NCI-H1694 treated with DMSO at 0.1 percent for 48 hours (cell line): ENCODE data around the gene NEURL3.
"Not testable (repeated sequence)": the region's sequence is repeated elsewhere in the genome, so short reads cannot be mapped to it uniquely, and the experiment has no call there.

Experiments
- DNase-seq: peaks from one replicate; lab custom pipeline; 2025; lab: John Stamatoyannopoulos, UW

The NEURL3 gene

DNA sequence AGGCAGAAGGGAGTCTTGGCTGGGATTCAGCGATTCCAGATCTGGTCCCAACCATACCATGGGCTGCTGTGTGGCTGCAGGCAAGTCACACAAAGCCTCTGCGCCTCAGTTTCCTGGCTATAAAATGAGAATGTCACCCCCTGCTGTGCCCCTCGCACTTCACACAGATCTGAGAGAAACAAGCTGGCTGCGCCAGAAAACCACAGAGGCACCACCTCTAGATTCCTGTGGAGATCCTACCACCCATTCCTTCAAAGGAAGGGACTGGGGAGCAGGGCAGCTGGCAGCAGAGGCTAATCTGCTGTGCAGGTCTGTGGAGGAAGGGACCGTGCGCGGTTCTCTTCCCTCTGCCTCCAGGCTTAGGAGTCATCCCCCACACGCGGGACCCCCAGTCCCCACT, 19.8 kb downstream of the NEURL3 start:
- no peak for DNase-seq

- DNase-seq: no peak
Measured at GRCh38 chr2:96484091-96484490, 21.1 kb downstream of the NEURL3 start.

DNA sequence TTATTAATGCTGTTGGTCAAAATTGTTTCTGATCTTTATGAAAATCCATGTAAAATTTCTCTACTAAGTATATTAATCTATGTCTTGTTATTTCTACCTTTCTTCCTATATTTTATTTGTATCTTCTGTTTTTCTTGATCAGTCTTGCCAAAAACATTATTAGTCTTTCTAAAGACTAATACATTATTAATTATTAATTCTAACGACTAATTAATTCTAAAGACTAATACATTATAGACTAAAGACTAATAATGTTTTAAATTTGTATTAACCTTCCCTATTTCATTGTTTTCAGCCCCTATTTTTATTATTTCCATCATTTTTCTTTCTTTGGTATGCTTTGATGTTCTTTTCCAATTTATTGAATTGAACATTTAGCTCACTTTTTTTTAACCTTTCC, 27.7 kb downstream of the NEURL3 start:
- no peak for DNase-seq

DNA sequence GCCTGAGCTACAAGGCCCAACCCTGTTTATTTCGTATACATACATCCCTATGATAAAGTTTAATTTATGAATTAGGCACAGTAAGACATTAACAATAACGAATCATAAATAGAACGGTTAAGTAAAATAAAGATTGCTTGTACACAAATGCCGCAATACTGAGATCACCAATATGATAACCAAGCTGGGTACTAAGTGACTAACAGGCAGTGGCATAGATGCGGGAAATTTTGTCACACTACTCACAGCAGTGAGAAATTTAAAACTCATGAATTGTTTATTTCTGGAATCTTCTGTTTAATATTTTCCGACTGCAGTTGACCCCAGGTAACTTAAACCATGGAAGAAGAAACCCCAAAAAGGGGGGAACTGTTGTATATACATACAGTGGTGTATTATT, 33.4 kb downstream of the NEURL3 start:
- DNase-seq: no peak

GRCh38 chr2:96470636-96471035, 34.5 kb downstream of the NEURL3 start:
- DNase-seq: no peak

DNA sequence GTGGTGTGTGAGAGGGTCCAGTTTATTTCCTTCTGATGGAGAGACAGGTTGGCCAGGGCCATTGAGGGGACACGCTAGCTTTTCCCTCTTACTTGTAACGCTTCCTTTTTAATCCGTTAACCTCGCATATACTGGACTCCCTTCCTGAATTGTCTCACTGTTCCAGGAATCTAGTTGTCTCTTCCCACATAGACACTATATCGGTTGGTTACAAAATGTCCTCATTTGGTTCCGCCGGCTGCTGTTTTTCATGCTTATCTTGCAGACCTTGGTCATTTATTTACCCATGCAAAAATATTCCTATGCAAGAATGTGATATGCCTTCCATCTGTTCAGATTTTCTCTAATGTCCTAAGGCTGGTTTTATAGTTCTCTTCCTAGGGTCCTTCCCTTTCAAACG, 35.0 kb downstream of the NEURL3 start:
- DNase-seq: no peak

GRCh38 chr2:96468904-96469303, 36.3 kb downstream of the NEURL3 start:
- DNase-seq: no peak

DNA sequence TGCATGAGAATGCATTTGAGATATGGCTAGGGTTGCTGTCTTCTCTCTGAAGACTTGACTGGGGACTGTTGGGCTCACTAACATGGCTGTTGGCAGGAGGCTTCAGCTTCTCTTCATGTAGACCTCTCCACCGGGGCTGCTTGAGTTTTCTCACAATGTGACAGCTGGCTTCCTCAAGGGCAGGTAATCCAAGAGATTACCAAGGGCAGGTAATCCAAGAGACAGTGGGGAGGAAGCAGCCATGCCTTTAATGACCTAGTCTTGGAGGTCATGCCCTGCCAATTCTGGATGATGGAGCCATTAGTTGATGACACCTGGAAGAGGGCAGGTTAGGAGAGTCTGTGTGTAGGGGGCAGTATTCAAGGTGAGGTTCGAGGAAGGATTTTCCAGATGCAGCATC, 40.5 kb downstream of the NEURL3 start:
- no peak for DNase-seq

GRCh38 chr2:96464061-96464460, 41.1 kb downstream of the NEURL3 start:
- no peak for DNase-seq

DNA sequence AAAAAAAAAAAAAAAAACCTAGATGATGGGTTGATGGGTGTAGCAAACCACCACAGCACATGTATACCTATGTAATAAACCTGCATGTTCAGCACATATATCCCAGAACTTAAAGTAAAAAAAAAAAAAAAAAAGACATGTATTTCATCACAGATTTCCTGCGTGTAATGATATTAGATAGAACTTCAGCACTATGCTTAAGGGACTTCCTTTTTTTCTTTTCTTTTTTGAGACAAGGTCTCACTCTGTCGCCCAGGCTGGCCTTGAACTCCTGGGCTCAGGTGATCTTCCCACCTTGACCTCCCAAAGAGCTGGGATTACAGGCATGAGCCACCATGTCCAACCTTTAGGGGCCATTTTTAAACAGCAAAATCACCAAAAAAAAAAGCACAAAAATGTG, 42.0 kb downstream of the NEURL3 start:
- DNase-seq: no peak

DNA sequence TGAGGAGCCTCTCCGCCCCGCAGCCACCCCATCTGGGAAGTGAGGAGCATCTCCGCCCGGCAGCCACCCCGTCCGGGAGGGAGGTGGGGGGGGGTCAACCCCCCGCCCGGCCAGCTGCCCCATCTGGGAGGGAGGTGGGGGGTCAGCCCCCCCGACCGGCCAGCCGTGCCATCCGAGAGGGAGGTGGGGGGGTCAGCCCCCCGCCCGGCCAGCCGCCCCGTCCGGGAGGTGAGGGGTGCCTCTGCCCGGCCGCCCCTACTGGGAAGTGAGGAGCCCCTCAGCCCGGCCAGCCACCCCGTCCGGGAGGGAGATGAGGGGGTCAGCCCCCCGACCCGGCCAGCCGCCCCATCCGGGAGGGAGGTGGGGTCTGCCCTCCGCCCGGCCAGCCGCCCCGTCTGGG, 43.5 kb downstream of the NEURL3 start:
- DNase-seq: not testable (repeated sequence)

- no peak for DNase-seq
Measured at GRCh38 chr2:96452053-96452452, 53.1 kb downstream of the NEURL3 start.

DNA sequence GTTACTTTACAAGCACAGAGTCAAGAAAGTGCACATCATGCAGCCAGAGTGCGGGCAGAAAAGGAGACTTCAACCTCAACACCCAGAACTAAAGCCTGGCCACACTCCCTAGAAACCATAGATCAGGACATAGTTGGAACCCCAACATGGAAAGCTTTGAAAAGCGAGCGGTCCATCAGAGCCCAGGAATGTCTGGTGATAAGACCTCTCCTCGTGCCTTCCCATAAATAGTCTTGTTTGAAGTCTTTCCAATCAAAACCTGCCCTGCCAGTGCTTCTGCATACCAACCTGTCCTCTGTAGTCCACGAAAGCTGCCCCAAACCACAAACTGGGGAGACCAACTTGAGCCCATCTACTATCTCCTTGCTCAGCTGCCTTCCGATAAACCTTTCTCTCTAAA, 55.5 kb downstream of the NEURL3 start:
- no peak for DNase-seq

DNA sequence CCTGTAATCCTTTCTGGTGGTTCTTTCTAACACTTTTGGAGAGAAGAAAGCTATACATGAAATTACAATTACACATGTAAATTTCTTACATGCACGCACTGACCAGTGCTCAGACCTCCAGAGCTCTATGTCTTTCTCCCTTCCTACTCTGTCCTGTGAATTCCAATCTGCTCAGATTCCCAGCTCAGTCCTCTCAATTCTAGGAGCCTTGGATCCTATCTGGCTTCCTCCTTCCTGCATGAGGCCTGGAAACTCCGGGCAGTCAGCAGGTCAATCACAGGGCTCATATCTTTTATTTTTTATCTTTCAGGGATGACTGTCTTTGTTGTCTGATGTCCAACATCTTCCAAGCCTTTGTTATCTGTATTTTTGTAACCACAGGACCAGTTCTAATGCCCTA, 56.0 kb downstream of the NEURL3 start:
- no peak for DNase-seq

DNA sequence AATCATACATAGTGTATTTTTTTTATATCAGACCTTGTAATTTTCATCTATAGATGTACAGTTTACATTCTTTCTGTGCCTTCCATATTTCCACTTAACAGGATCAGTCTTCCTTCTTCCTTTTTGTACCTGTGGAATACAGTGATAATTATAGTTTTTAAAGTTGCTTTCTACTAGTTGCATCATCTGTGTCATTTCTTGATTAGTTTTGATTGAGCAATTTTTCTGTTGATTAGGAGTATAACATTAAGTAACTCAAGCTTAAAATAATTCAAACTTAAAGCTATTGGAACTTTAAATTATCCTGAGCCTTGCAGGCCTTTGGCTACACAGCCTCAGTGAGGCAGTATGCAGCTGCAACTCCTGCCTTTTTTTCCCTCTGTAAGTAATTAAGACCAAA, 57.4 kb downstream of the NEURL3 start:
- DNase-seq: no peak
